ENCODE data around the gene SULT1A2. TPM values are rescaled to one million over a fixed set of nuclear protein-coding genes. Genes with fewer than 3 reads are reported as not detected.
"Not testable (repeated sequence)": the region's sequence is repeated elsewhere in the genome, so short reads cannot be mapped to it uniquely, and the experiment has no call there.

The SULT1A2 gene
- total RNA-seq, 1 donor from 2014 or later = not detected

DNA sequence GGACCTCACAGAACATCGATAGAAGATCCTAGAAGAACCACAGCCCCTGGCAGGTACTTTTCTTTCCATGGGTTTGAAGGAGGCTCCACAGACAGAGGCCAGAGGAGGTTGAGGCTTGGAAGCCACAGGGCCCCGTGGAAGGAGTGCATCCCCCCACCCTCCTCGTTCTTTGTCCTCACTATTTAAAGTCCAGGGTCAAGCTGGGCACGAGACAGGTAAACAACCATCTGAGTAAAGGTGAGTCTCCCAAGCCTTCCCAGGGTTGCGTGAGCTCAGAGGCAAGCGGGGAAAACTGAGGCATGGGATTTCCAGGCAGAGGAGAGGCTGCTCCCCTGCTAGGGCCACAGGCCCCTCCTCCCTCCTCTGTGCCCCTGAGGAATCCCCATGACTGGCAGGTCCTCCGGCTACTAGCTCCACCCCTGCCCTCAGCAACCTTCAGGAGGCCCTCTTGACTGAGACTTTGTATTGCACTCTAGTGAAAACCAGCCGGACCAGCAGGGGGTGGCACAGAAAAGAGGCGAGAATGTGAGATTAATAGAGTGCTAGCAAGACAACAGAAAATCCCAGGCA, 927 bp upstream of the SULT1A2 start:
- no peak for DNase-seq (ENCODE audit: low read depth)
- no peak for TF ChIP-seq CTCF (IDR thresholded peaks at IDR 0.05; ENCODE audit: insufficient read depth, low read length, severe bottlenecking)
- Histone ChIP-seq H3K27me3 (ENCODE audit: control insufficient read depth, insufficient read depth, low read length) (no peaks in the 10 kb centered on the region), H3K36me3 (ENCODE audit: control insufficient read depth, insufficient read depth, low read length) (no peaks in the 10 kb centered on the region), H3K4me3 (ENCODE audit: low read depth, low read length) (no peak overlapping the region)
- FAIRE-seq = no peak

DNA sequence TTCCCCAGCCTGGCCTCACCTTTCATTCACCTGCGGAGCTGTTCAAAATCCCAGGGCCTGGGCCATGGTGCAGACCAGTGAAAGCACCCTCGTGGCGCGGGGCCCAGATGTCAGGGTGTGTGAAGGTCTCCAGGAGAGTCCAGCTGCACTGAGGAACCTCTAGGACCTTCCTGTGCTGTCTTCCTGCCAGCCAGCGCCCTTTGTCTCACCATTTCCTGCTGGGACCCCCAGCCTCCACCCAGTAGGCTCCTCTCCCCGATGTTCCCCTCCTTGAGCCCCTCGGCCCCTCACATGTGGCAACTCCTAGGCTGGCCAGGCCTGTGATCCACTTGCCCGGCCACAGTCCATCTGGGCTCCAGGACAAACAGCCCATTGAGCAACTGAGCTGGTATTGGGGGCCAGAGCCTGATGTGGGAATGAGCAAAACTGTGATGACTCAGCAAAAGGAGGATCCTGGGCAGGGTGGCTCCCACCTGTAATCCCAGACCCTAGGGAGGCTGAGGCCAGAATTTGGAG, 677 bp downstream of the SULT1A2 start:
- Histone ChIP-seq H3K4me3 (ENCODE audit: low read depth, low read length) (no peak overlapping the region), H3K27me3 (ENCODE audit: control insufficient read depth, insufficient read depth, low read length) (no peaks in the 10 kb centered on the region), H3K36me3 (ENCODE audit: control insufficient read depth, insufficient read depth, low read length) (no peaks in the 10 kb centered on the region)
- FAIRE-seq (no peak), DNase-seq (ENCODE audit: low read depth) (no peak)
- no peak for TF ChIP-seq CTCF (IDR thresholded peaks at IDR 0.05; ENCODE audit: insufficient read depth, low read length, severe bottlenecking)

DNA sequence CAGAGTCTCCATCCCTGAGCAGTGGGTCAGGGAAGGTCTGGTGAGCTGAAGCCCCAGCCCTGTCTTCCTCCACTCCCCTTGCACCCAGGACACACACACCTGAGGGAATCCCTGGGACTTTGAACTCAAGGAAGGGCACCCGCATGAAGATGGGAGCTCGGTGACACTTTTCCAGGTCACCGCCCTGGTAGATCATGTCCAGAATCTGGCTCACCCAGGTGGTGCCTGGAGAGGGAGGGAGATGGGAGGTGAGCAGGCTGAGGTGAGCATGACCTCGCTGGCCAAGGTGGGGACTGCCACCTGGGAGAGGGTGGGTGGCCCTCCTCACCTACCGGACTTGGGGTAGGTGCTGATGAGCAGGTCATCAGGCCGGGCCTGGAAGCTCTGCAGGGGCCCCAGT, 1.4 kb downstream of the SULT1A2 start:
- H3K4me3 ChIP-seq (ENCODE audit: low read depth, low read length); FAIRE-seq; H3K27me3 ChIP-seq (ENCODE audit: control insufficient read depth, insufficient read depth, low read length); H3K36me3 ChIP-seq (ENCODE audit: control insufficient read depth, insufficient read depth, low read length); DNase-seq (ENCODE audit: low read depth): not testable (repeated sequence)

DNA sequence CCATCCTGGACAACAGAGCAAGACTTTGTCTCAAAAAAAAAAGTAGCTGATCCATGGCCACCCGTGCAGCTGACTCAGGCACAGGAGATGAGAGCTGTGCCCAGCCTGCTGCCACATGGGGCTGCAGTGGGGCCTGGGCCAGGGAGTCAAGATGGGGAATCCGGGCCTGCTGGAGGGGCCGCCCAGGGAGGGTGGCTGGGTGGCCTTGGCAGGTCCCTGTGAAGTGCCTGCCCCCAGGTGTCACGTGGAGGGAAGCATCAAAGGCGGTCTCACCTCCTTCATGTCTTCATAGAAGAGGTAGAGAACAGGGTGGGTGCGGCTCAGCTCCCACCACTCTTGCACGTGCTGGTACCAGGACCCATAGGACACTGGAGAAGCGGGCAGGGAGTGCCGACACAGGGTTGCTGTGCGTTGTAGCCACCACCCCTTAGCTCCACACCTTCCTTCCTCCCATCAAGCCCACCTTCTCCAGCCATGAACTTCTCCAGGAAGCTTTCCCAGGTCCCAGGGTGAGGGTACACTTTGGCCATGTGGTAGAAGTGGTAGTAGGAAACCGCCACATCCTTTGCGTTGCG, 3.8 kb downstream of the SULT1A2 start:
- TF ChIP-seq CTCF (IDR thresholded peaks at IDR 0.05; ENCODE audit: insufficient read depth, low read length, severe bottlenecking) = no peak
- Histone ChIP-seq H3K4me3 (ENCODE audit: low read depth, low read length) (no peak overlapping the region), H3K36me3 (ENCODE audit: control insufficient read depth, insufficient read depth, low read length) (peaks cover 6% of the 10 kb centered on the region), H3K27me3 (ENCODE audit: control insufficient read depth, insufficient read depth, low read length) (no peaks in the 10 kb centered on the region)
- no peak for DNase-seq (ENCODE audit: low read depth)
- no peak for FAIRE-seq

- no peak for DNase-seq (ENCODE audit: low read depth)
- Histone ChIP-seq H3K27me3 (ENCODE audit: control insufficient read depth, insufficient read depth, low read length) (no peaks in the 10 kb centered on the region), H3K36me3 (ENCODE audit: control insufficient read depth, insufficient read depth, low read length) (peaks cover 6% of the 10 kb centered on the region), H3K4me3 (ENCODE audit: low read depth, low read length) (no peak overlapping the region)
- no peak for TF ChIP-seq CTCF (IDR thresholded peaks at IDR 0.05; ENCODE audit: insufficient read depth, low read length, severe bottlenecking)
- no peak for FAIRE-seq
Measured at GRCh38 chr16:28592511-28592910, 4.3 kb downstream of the SULT1A2 start.

- no peak for DNase-seq (ENCODE audit: low read depth)
- no peak for TF ChIP-seq CTCF (IDR thresholded peaks at IDR 0.05; ENCODE audit: insufficient read depth, low read length, severe bottlenecking)
- Histone ChIP-seq H3K27me3 (ENCODE audit: control insufficient read depth, insufficient read depth, low read length) (no peaks in the 10 kb centered on the region), H3K36me3 (ENCODE audit: control insufficient read depth, insufficient read depth, low read length) (peaks cover 6% of the 10 kb centered on the region), H3K4me3 (ENCODE audit: low read depth, low read length) (no peak overlapping the region)
- no peak for FAIRE-seq
Measured at GRCh38 chr16:28591355-28591754, 5.5 kb downstream of the SULT1A2 start.
